Osteoblast (primary cell): Measurements from ENCODE around the gene ZNF70. TPM values are rescaled to one million over a fixed set of nuclear protein-coding genes. Genes with fewer than 3 reads are reported as not detected.

Experiments
- DNase-seq: peaks from one replicate; pipeline ENCODE4 v3.0.0; 2011; ENCODE audit warnings: low spot score, mixed read lengths; ENCODE audit not compliant: insufficient read length; ENCODE audit errors: missing footprints
- H2AFZ ChIP-seq: 2 replicates; pipeline ENCODE4 v1.6.0; 2011; ENCODE audit warnings: mild to moderate bottlenecking, low read length
- H3K27ac ChIP-seq: 2 replicates; pipeline ENCODE4 v1.5.1; 2011; ENCODE audit warnings: mild to moderate bottlenecking, low read depth, low read length, moderate library complexity
- H3K27me3 ChIP-seq: 2 replicates; pipeline ENCODE4 v1.6.0; 2012; ENCODE audit warnings: mild to moderate bottlenecking, control low read depth, inconsistent platforms, low read length, moderate library complexity; ENCODE audit not compliant: insufficient read depth
- H3K36me3 ChIP-seq: 2 replicates; pipeline ENCODE4 v1.5.1; 2011; ENCODE audit warnings: mild to moderate bottlenecking, low read length, control low read depth, moderate library complexity; ENCODE audit not compliant: insufficient read depth
- H3K4me1 ChIP-seq: 2 replicates; pipeline ENCODE4 v1.5.1; 2011; ENCODE audit warnings: mild to moderate bottlenecking, low read length, control low read depth, moderate library complexity; ENCODE audit not compliant: insufficient read depth
- H3K4me2 ChIP-seq: 2 replicates; pipeline ENCODE4 v1.6.0; 2011; ENCODE audit warnings: mild to moderate bottlenecking, low read length; ENCODE audit not compliant: insufficient read depth
- H3K4me3 ChIP-seq: fragments of 200-600 bp; sonication (generic); 3 replicates; pipeline ENCODE4 v1.5.1; 2012; ENCODE audit warnings: mild to moderate bottlenecking, low read length, inconsistent platforms; ENCODE audit not compliant: insufficient read depth
- H3K79me2 ChIP-seq: 2 replicates; pipeline ENCODE4 v1.6.0; 2012; ENCODE audit warnings: mild to moderate bottlenecking, low read length, control low read depth, inconsistent platforms; ENCODE audit not compliant: insufficient read depth
- H3K9me3 ChIP-seq: 2 replicates; pipeline ENCODE4 v1.5.1; 2011; ENCODE audit warnings: low read depth, low read length, control low read depth
- H4K20me1 ChIP-seq: 2 replicates; pipeline ENCODE4 v1.6.0; 2012; ENCODE audit warnings: mild to moderate bottlenecking, low read length, control low read depth; ENCODE audit not compliant: insufficient read depth
- CTCF ChIP-seq: IDR thresholded peaks from 2 replicates; pipeline ENCODE4 v1.5.1; 2011; ENCODE audit warnings: mild to moderate bottlenecking, low read depth, low read length, moderate library complexity; ENCODE audit errors: extremely low read depth
- total RNA-seq: library from RNA; depleted of rRNA; stranded (reverse); fragments of >200 nt; gene quantifications from 2 replicates; pipeline ENCODE4 v1.2.3, GENCODE V29; 2012

Gene ZNF70
- total RNA-seq, 1 donor = 6.5 TPM

GRCh38 chr22:23720855-23721254 lies 30.1 kb downstream of the ZNF70 start:
- Histone ChIP-seq H3K9me3 (no peaks in the 10 kb centered on the region), H4K20me1 (no peaks in the 10 kb centered on the region), H3K27ac (no peak overlapping the region), H3K36me3 (no peaks in the 10 kb centered on the region), H3K4me1 (no peaks in the 10 kb centered on the region), H3K79me2 (peaks cover 12% of the 10 kb centered on the region), H2AFZ (no peak overlapping the region), H3K4me2 (no peak overlapping the region), H3K27me3 (no peaks in the 10 kb centered on the region), H3K4me3 (no peak overlapping the region)
- DNase-seq = no peak
- no peak for TF ChIP-seq CTCF

- peaks cover 3% of the 10 kb centered on the region for H3K36me3 ChIP-seq
These were observed 32.3 kb downstream of the ZNF70 start for GRCh38 chr22:23718371-23719165.

GRCh38 chr22:23716811-23717801 lies 33.8 kb downstream of the ZNF70 start:
- Histone ChIP-seq H3K4me2 (peak overlapping the region; percentile 87), H3K9me3 (no peaks in the 10 kb centered on the region), H3K4me1 (no peaks in the 10 kb centered on the region), H2AFZ (peak overlapping the region; percentile 100), H3K36me3 (peaks cover 7% of the 10 kb centered on the region), H3K79me2 (peaks cover 13% of the 10 kb centered on the region), H3K27me3 (no peaks in the 10 kb centered on the region), H3K27ac (peak overlapping the region; percentile 68), H4K20me1 (no peaks in the 10 kb centered on the region), H3K4me3 (peak overlapping the region; percentile 95)
- no peak for TF ChIP-seq CTCF
- peak; percentile 99 for DNase-seq

More at GRCh38 chr22:23718371-23719165, 32.3 kb downstream of the ZNF70 start:
- TF ChIP-seq CTCF = no peak
- H3K9me3 ChIP-seq = no peaks in the 10 kb centered on the region
- H3K27me3 ChIP-seq = no peaks in the 10 kb centered on the region
- H2AFZ ChIP-seq = no peak overlapping the region
- no peak for DNase-seq
- H3K4me3 ChIP-seq = no peak overlapping the region
- H3K4me1 ChIP-seq = no peaks in the 10 kb centered on the region
- H3K4me2 ChIP-seq = no peak overlapping the region
- H4K20me1 ChIP-seq = no peaks in the 10 kb centered on the region
- peaks cover 13% of the 10 kb centered on the region for H3K79me2 ChIP-seq
- H3K27ac ChIP-seq = no peak overlapping the region
